ENCODE results near the gene PKP1.

Gene PKP1

GRCh38 chr1:201376107-201376463 is 92.8 kb downstream of the PKP1 start:
- DNase-seq: no peak

GRCh38 chr1:201376464-201377374 is 93.4 kb downstream of the PKP1 start:
- DNase-seq: no peak

- DNase-seq: no peak
Measured at GRCh38 chr1:201377611-201378092, 94.3 kb downstream of the PKP1 start, which contains the start of gene TNNT2. TSS of gene TNNT2 (minus strand) at chr1:201377680. CDS start at chr1:201373254, 4,426 bp downstream.

- DNase-seq: no peak
Measured at GRCh38 chr1:201378804-201379203, 95.5 kb downstream of the PKP1 start.

GRCh38 chr1:201379733-201380242 is 96.5 kb downstream of the PKP1 start:
- no peak for DNase-seq

- DNase-seq: no peak
Measured at GRCh38 chr1:201381130-201381529, 97.8 kb downstream of the PKP1 start.
